ENCODE measurements around the gene MYO19. TPM values are rescaled to one million over a fixed set of nuclear protein-coding genes. Genes with fewer than 3 reads are reported as not detected.

Gene MYO19
- total RNA-seq, 1 experiment from 2014 or later = 167 TPM

- Histone ChIP-seq H3K9ac (ENCODE audit: low read length) (no peak overlapping the region), H3K79me2 (ENCODE audit: insufficient read depth, low read length) (peaks cover 8% of the 10 kb centered on the region; the same call in 1 of the 2 replicates), H3K36me3 (ENCODE audit: control insufficient read depth in 1 of 2, insufficient read depth in 2 of 2, low read length in 2 of 2) (peaks cover 48 to 56% of the 10 kb centered on the region in 2 experiments), H3K4me2 (ENCODE audit: low read length) (no peak overlapping the region), H3K27ac (ENCODE audit: low read depth, low read length) (no peak overlapping the region), H3K4me3 (replicated peaks in 1 of 2; ENCODE audit: low read depth in 1 of 2, low read length in 2 of 2) (no peak overlapping the region), H2AFZ (ENCODE audit: low read depth, low read length, poor library complexity, severe bottlenecking) (no peak overlapping the region), H3K9me2 (ENCODE audit: insufficient read depth) (no peaks in the 10 kb centered on the region), H4K20me1 (ENCODE audit: insufficient read depth) (0 out of 2 replicates have a peak, but pooled peaks cover 5% of the 10 kb centered on the region), H3K9me3 (ENCODE audit: control insufficient read depth in 1 of 2, insufficient read depth in 1 of 2, low read depth in 1 of 2, low read length in 2 of 2) (no peaks in the 10 kb centered on the region), H3K27me3 (ENCODE audit: insufficient read depth, low read length) (no peaks in the 10 kb centered on the region), H3K4me1 (ENCODE audit: control insufficient read depth in 1 of 2, insufficient read depth in 2 of 2, low read length in 2 of 2) (no peaks in the 10 kb centered on the region)
- DNase-seq (ENCODE audit: low read depth, low spot score) = no peak
- ChIA-PET RAD21 (ENCODE audit: low non-redundant PET in 1 of 2, low total read pairs in 2 of 2, uncharacterized antibody in 2 of 2, unreplicated experiment in 2 of 2) (no interaction called here), CTCF (no interaction called here), POLR2A (no interaction called here)
- intact Hi-C loops (cut with micrococcal nuclease) = no loop called here
- no peak for ATAC-seq
- TF ChIP-seq EGR1 (IDR thresholded peaks at IDR 0.05; ENCODE audit: low read depth) = no peak
- no peak for TF ChIP-seq CEBPB (IDR thresholded peaks at IDR 0.05; ENCODE audit: low read depth)
- no peak for TF ChIP-seq SIN3A (IDR thresholded peaks at IDR 0.05; ENCODE audit: low read depth)
- no peak for TF ChIP-seq ZFX (IDR thresholded peaks at IDR 0.05)
- no peak for TF ChIP-seq ZBTB33 (IDR thresholded peaks at IDR 0.05; ENCODE audit: extremely low read depth, insufficient replicate concordance, low read length)
- TF ChIP-seq FOSL1 (IDR thresholded peaks at IDR 0.05; ENCODE audit: low read depth) = no peak
- no peak; the same call in 1 of the 2 replicates for TF ChIP-seq POLR2AphosphoS5 (IDR thresholded peaks at IDR 0.05; ENCODE audit: low read depth, low read length)
- no peak for TF ChIP-seq MAX (IDR thresholded peaks at IDR 0.05)
- no peak for TF ChIP-seq EZH2phosphoT487 (IDR thresholded peaks at IDR 0.05; ENCODE audit: borderline replicate concordance)
- no peak for TF ChIP-seq REST (IDR thresholded peaks at IDR 0.05; ENCODE audit: low read depth)
- TF ChIP-seq SP1 (IDR thresholded peaks at IDR 0.05; ENCODE audit: low read depth) = no peak
- no peak for TF ChIP-seq SRF (IDR thresholded peaks at IDR 0.05; ENCODE audit: low read depth)
- TF ChIP-seq RAD21 (IDR thresholded peaks at IDR 0.05; ENCODE audit: low read depth) = no peak
- no TSS peak for BruUV-seq (replicated peaks)
Measured at GRCh38 chr17:36496018-36496789, 38.5 kb downstream of the MYO19 start.

All from HCT116 (cell line).